CD4-positive, alpha-beta T cell treated with Interleukin-17A for 1 hour (primary cell): ENCODE results near the gene REG4.
"Not testable (repeated sequence)": the region's sequence is repeated elsewhere in the genome, so short reads cannot be mapped to it uniquely, and the experiment has no call there.

ENCODE experiments used
- DNase-seq: peaks from one replicate; pipeline ENCODE4 v3.0.0-alpha.2; 2020

REG4 gene

DNA sequence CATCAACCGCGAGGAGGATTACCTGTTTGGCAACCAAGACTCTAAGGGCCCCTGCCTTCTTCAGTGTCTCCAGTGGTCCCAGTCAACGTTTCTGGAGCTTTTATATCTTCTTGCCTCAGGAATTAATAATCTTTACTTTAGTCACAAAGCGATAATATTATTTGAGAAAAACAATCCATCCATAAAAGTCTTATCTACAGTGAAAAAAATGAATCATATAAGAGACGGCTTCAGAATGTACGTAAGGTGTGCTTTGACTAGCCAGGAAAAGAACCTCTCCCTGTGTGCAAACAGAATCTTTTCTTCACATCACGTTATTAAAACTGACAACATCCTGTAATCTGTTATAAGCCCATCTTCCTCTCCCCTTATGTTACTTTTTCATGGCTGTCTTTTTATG is at the start of gene REG4:
REG4 (minus strand) TSS at position 74 of the 400 bp plus-strand sequence. CDS start 2,691 bp downstream, outside the sequence.
- no peak for DNase-seq

DNA sequence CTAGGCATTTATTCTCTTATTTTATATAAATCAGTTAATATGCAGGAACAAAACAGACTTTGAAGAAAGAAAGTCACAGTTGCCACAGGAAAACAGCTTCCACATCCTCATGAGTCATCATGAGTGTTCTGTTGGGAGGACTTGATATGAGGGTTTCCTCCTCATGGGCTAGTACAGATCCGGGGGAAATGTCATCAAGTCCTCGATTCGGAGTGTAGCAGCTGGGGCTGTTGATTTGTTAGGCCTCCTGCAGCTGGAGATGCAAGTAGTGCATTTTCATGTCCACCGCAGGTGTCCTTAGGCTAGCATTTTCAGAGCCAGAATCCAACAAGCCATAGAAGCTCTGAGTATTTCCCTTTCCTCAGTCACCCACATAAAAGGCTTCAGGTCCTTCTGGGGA is 48.4 kb upstream of the REG4 start:
- no peak for DNase-seq

DNA sequence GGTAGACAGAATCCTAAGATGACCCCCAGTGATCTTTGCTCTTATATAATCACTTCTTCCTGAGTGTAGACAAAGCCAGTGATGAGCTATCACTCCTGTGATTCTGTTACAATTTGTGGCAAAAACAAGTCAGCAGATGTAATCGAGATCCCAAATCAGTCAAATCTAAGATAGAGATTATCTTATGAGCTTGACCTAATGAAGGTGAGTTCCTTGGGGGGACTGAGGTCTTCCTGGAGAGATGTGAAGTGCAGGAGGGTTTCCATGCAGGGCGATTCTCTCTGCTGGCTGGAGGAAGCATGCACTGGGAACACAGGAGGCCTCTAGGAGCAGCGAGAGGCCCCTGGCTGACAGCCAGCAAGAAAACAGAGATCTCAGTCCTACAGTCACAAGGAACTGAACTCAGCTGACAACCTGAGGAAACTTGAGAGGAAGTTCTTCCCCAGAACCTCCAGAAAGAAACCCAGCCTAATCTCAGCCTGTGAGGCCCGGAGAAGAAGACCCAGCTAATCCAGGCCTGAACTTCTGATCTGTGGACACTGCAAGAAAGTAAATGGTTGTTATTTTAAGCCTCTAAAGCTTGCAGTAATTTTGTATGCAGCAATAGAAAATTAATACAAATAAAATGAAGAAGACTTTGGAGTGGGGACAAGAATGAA is 47.4 kb upstream of the REG4 start:
- not testable (repeated sequence) for DNase-seq

DNA sequence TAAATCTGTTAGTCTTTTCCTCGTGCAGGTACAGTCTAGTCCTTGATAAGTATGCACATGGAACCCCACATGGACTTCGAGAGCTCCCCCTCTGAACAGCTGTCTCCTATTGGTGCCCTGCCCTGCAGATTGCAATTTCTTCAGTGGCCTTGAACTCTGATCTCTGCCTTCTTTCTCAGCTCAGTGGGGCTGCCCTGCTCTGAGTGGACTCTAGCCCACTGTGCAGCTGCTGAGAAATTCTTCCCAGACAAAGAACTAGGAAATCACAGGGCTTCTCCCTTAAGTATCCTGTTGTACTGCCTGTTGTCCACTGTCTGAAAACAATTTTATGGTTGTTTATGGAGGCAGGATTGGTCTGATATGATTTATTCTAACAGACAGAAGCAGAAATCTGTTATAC is 46.9 kb upstream of the REG4 start:
- DNase-seq: no peak

- no peak for DNase-seq
These were observed 41.9 kb upstream of the REG4 start for GRCh38 chr1:119853155-119853554.

- not testable (repeated sequence) for DNase-seq
These were observed 32.9 kb upstream of the REG4 start for GRCh38 chr1:119844206-119844605.

DNA sequence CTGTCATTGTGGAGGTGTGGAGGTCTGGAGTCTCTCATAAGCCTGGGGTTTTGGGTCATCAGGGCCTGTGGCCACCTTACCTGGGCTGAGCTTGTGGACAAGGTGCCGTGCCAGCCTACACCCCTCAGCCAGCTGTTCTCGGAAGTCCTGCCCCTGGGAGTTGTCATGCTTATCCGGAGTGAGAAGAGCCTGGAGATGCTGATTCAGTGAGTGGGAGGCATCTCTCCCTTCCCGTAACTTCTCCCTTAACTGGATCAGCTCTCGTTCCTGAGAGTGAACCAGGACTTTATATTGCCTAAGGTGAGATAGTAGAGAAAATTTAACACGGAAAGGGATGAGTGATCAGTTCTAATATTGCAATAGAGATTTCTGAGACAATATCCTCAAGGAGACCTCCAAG is 30.0 kb upstream of the REG4 start:
- DNase-seq: no peak

GRCh38 chr1:119840745-119841144 is 29.5 kb upstream of the REG4 start:
- DNase-seq: no peak

DNA sequence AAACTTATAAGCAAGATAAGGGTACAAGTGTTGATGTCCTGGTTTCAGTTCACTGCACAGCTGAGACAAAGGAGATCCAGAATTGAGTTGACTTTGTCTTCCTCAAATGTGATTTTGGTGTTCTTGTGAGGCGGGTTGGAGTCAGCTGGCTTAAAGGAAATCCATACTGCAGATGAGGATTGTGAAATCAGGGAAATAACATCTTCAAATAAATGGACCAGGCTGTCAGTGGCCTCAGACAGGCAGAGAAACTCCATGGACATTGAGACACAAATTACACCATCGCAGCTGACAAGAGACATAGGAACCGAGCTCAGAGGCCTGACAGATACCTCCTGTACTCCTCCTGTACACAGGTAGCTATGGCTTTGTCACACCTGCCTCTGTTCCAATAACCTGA is 27.0 kb upstream of the REG4 start:
- no peak for DNase-seq

GRCh38 chr1:119834990-119835389 is 23.7 kb upstream of the REG4 start:
- DNase-seq: no peak

DNA sequence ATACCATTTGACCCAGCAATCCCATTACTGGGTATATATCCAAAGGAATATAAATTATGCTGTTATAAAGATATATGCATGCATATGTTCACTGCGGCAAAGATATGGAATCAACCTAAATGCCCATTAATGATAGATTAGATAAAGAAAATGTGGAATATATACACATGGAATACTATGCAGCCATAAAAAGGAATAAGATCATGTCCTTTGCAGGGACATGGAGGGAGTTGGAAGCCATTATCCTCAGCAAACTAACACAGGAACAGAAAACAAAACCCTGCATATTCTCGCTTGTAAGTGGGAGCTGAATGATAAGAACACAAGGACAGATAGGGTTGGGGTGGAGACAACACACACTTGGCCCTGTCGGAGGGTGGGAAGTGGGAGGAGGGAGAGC is 19.8 kb upstream of the REG4 start:
- no peak for DNase-seq

GRCh38 chr1:119829625-119830024 is 18.4 kb upstream of the REG4 start:
- DNase-seq: no peak

- DNase-seq: not testable (repeated sequence)
These were observed 17.7 kb upstream of the REG4 start for GRCh38 chr1:119829006-119829405.

DNA sequence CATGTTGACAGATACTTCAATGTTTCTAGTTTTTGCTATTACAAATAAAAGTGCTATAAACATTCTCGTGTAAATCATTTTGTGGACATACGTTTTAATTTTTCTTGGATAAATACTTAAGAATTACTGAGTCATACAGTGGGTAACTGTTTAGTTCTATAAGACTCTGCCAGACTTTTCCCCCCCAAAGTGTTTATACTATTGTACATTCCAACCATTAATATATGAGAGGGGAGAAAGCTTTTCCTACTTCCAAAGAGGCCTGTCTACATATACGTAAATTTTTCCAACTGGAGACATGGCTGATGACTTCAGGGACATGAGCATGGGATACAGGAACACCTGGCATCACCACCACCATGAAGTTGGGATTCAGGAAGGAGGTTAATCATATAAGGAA is 17.0 kb upstream of the REG4 start:
- DNase-seq: no peak

GRCh38 chr1:119827010-119827409 is 15.8 kb upstream of the REG4 start:
- DNase-seq: no peak

DNA sequence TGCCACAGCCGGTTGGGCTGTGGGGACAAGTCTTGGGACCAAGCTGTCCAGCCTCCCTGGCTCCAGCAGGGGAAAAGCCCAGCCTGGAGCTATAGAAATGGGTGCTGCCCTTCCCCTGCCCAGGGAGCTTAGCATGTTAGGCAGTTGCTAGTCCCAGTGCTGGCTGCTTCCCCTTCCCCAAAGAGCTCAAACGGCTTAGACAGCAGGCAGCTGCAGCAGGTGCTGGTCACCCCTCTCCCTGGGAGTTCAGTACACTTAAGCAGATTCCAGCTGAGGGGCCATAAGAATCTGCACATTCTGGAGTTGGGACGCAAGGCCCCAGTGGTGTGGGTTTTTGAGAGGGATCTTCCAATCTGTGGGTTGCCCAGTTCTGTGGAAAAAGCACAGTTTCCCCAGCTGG is 11.1 kb upstream of the REG4 start:
- no peak for DNase-seq

DNA sequence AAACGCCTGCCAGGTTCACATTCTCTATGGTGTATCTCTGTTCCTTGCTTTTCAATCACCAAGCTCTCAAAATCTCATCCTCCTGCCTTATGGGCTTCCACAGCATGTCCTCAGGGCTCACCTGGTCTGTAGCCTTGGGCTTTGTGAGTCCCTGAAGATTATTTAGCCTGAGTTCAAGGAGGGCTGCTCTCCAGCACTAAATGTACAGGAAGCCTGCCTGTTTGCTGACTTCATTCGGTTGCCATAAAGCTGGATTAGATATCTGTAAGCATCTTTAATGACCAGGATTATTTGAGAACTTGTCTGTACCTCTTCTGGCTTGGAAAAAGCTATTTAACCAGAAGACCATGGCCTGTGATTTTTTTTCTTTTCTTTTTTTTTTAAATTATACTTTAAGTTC is 6.9 kb upstream of the REG4 start:
- no peak for DNase-seq

GRCh38 chr1:119816407-119816806 is 5.1 kb upstream of the REG4 start:
- no peak for DNase-seq

- DNase-seq: no peak
These were observed 4.7 kb upstream of the REG4 start for GRCh38 chr1:119815928-119816327.

DNA sequence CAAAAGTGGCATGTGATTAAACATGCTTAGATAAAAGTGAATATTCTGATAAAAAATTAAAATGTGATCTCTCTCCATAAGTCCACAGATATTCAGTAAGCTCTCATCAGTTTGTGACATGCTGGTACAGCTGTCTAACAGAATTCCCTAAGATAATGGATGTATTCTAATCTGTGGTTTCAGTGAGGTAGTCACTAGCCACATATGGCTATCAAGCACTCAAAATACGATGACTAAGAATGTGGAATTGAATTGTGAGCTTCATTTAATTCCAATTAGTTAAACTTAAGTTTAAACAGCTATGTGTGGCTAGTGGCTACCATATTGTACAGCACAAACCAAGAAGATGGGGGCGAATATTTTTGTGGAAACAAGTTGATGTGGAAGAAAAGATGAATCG is 4.1 kb upstream of the REG4 start:
- no peak for DNase-seq

- no peak for DNase-seq
These were observed 3.0 kb upstream of the REG4 start for GRCh38 chr1:119814288-119814687.

DNA sequence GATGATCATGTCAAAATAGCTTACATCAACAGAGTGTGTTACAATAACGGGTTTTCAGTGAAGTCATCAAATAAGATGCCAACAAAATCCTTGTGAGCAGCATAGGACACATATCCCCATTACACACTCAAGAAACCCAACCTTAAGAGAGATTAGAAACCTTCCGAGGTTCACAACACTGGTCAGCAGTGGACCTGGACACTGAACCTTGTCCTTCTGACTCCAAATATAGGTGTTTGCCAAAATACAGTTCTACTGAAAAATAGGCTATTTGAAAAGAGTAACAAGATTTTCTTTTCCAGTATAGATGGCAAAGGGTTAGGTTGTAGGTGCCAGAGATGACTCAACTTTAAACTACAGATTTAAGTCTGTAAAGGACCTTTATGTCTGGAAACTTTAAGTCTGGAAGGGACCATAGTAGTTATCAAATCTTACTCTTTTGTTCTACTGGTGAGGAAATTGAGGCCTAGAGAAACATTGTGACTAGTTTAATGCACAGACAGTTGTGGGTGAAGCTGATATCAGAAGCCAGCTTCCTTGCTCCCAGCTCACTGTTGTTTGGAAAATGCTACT is 811 bp upstream of the REG4 start:
- DNase-seq: no peak

DNA sequence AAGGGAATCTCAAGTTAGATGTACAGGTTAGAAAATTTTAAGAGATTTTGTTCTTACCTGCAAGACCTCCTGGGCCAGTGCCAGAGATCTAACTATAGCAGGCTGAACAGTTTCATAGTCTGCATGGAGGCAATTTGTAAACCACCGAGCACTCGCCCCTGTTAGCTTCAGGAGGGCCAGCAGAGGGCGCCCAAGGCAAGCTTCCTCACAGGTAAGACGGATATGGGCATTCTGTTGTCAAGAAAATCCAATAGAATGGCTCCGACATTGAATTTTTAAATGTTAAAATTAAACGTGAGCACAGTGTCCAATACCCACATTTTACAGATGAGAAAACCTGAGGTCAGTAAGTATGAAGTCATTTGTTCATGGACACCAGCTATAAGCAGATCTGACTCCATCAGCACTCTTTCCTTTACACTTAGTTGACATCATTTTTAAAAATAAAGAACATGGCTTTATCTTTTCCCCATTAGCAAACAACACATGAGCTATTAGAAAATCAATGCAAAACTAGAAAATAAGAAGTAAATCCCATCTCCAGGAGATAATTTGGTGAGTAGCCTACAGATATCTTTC is 2.2 kb downstream of the REG4 start:
- peak; percentile 60 for DNase-seq

GRCh38 chr1:119808491-119808890 is 2.8 kb downstream of the REG4 start:
- DNase-seq: no peak

DNA sequence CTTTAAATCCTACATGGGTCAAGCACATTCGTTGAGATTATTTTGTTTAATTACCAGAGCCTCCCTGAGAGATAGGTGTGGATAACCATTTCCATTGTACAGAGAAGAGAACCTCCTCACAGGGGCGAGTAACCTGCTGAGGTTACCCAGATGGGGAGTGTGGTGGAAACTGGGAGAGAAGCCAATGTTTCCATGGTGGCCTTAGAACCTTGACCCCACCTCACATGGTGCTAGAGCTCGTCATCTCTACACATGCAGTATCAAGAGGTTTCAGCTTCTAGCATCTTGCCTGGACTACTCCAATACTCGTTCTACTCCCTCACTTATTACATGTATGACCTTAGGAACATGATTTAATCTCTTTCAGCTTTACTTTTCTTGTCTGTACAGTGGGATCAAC is 4.8 kb downstream of the REG4 start:
- no peak for DNase-seq
